Measurements from ENCODE around the gene NECTIN4. TPM values are rescaled to one million over a fixed set of nuclear protein-coding genes. Genes with fewer than 3 reads are reported as not detected.

Gene NECTIN4
- total and polyA plus RNA-seq, 2 experiments from 2014 or later: 5.9 to 8.5 TPM

DNA sequence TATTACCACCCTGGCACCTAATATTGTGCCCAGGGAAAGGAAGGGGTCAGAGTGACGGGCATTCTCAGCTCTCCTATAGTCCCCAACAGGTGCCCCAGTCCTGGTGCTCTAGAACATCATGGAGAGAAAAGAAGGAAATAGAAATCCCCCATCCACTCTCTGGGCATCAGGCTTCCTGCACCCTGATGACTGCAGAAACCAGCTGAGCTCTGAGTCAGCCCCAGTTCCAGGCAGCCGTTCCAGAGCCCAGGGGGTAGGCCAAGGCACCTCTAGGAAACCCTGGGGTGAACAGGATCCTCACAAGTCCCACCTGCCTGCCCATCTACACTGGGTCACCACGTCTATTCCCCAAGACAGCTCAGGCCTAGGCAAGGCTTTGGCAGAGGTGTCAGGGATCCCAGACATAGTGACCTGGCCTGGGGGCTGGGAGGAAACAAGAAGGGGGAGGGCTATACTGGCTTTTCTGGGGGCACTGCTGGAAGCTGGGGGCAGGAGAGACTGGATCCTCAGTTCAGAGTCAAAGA is 709 bp downstream of the NECTIN4 start:
- Histone ChIP-seq H3K36me3 (replicated peaks; ENCODE audit: insufficient read depth, low read depth) (no peaks in the 10 kb centered on the region), H3K4me3 (no peak overlapping the region), H4K20me1 (ENCODE audit: insufficient read depth, poor library complexity, severe bottlenecking) (no peaks in the 10 kb centered on the region), H3K4me1 (ENCODE audit: insufficient read depth) (peaks cover 22% of the 10 kb centered on the region), H3K27ac (peak overlapping the region; percentile 74), H3K79me2 (peaks cover 13% of the 10 kb centered on the region), H3K9me3 (ENCODE audit: low read depth) (no peaks in the 10 kb centered on the region), H2AFZ (no peak overlapping the region), H3K27me3 (no peaks in the 10 kb centered on the region), H3K4me2 (peak overlapping the region; percentile 73), H3K9me2 (replicated peaks; ENCODE audit: insufficient read depth) (no peaks in the 10 kb centered on the region)
- TF ChIP-seq EZH2 (IDR thresholded peaks at IDR 0.05; ENCODE audit: borderline replicate concordance) (no peak), CTCF (IDR thresholded peaks at IDR 0.05; ENCODE audit: poor library complexity) (no peak), EZH2phosphoT487 (IDR thresholded peaks at IDR 0.05; ENCODE audit: low read depth, severe bottlenecking, unreplicated experiment) (no peak)
- WGBS (ENCODE audit: low lambda C conversion rate, missing lambda C conversion rate): 67% methylated on average over 3 of the region's 3 CpGs
- no peak for DNase-seq (ENCODE audit: low spot score)

GRCh38 chr1:161086457-161086856 is 2.9 kb downstream of the NECTIN4 start:
- WGBS (ENCODE audit: low lambda C conversion rate, missing lambda C conversion rate): 54% methylated on average over 4 of the region's 4 CpGs
- Histone ChIP-seq H3K27ac (peak overlapping the region; percentile 99), H3K4me1 (ENCODE audit: insufficient read depth) (peaks cover 35% of the 10 kb centered on the region), H3K27me3 (no peaks in the 10 kb centered on the region), H3K79me2 (peaks cover 13% of the 10 kb centered on the region), H4K20me1 (ENCODE audit: insufficient read depth, poor library complexity, severe bottlenecking) (no peaks in the 10 kb centered on the region), H3K36me3 (replicated peaks; ENCODE audit: insufficient read depth, low read depth) (no peaks in the 10 kb centered on the region), H3K9me3 (ENCODE audit: low read depth) (no peaks in the 10 kb centered on the region), H3K9me2 (replicated peaks; ENCODE audit: insufficient read depth) (no peaks in the 10 kb centered on the region), H3K4me2 (peak overlapping the region; percentile 73), H2AFZ (no peak overlapping the region), H3K4me3 (no peak overlapping the region)
- TF ChIP-seq EZH2 (IDR thresholded peaks at IDR 0.05; ENCODE audit: borderline replicate concordance): no peak
- no peak for TF ChIP-seq CTCF (IDR thresholded peaks at IDR 0.05; ENCODE audit: poor library complexity)
- TF ChIP-seq EZH2phosphoT487 (IDR thresholded peaks at IDR 0.05; ENCODE audit: low read depth, severe bottlenecking, unreplicated experiment): no peak
- DNase-seq (ENCODE audit: low spot score): no peak

DNA sequence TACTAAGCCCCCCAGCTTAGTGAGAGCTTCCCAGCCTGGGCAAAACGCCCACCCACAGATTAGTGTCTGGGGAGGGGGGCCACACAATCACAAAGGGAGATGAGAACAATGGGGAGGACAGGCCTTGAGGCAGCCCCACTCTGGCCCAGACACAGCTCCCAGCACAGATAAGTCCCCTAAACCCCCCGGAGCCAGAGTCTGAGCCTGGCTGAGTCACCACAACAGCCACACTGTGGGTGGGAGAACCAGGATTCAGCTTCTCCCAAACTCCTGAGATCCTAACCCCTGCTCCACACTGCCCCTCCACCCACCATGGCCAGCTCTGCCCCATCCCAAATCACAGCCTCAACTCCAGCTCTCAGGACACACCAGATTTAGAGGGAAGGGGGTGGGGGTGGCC is 4.2 kb downstream of the NECTIN4 start:
- H3K4me1 ChIP-seq (ENCODE audit: insufficient read depth): peaks cover 35% of the 10 kb centered on the region
- no peaks in the 10 kb centered on the region for H3K9me3 ChIP-seq (ENCODE audit: low read depth)
- 35% methylated on average over 2 of the region's 2 CpGs for WGBS (ENCODE audit: low lambda C conversion rate, missing lambda C conversion rate)
- no peaks in the 10 kb centered on the region for H3K36me3 ChIP-seq (replicated peaks; ENCODE audit: insufficient read depth, low read depth)
- peaks cover 13% of the 10 kb centered on the region for H3K79me2 ChIP-seq
- H3K4me3 ChIP-seq: no peak overlapping the region
- H3K4me2 ChIP-seq: peak overlapping the region; percentile 73
- no peak overlapping the region for H2AFZ ChIP-seq
- H3K27me3 ChIP-seq: no peaks in the 10 kb centered on the region
- no peaks in the 10 kb centered on the region for H3K9me2 ChIP-seq (replicated peaks; ENCODE audit: insufficient read depth)
- no peak for TF ChIP-seq EZH2 (IDR thresholded peaks at IDR 0.05; ENCODE audit: borderline replicate concordance)
- no peak for TF ChIP-seq CTCF (IDR thresholded peaks at IDR 0.05; ENCODE audit: poor library complexity)
- TF ChIP-seq EZH2phosphoT487 (IDR thresholded peaks at IDR 0.05; ENCODE audit: low read depth, severe bottlenecking, unreplicated experiment): no peak
- DNase-seq (ENCODE audit: low spot score): no peak
- H4K20me1 ChIP-seq (ENCODE audit: insufficient read depth, poor library complexity, severe bottlenecking): no peaks in the 10 kb centered on the region
- H3K27ac ChIP-seq: peak overlapping the region; percentile 99

Measured in hepatocyte (in vitro differentiated cells).